GM20431 (cell line): ENCODE data around the gene LIN9.
"Not testable (repeated sequence)": the region's sequence is repeated elsewhere in the genome, so short reads cannot be mapped to it uniquely, and the experiment has no call there.

Experiments used
- in situ Hi-C: fragments of 300-500 bp; cut with MseI, MboI; formaldehyde crosslinking; loops from one replicate; pipeline ENCODE4 v1.15.0; 2020; ENCODE audit warnings: low sequenced_read_pairs; ENCODE audit not compliant: unreplicated experiment

LIN9 gene

DNA sequence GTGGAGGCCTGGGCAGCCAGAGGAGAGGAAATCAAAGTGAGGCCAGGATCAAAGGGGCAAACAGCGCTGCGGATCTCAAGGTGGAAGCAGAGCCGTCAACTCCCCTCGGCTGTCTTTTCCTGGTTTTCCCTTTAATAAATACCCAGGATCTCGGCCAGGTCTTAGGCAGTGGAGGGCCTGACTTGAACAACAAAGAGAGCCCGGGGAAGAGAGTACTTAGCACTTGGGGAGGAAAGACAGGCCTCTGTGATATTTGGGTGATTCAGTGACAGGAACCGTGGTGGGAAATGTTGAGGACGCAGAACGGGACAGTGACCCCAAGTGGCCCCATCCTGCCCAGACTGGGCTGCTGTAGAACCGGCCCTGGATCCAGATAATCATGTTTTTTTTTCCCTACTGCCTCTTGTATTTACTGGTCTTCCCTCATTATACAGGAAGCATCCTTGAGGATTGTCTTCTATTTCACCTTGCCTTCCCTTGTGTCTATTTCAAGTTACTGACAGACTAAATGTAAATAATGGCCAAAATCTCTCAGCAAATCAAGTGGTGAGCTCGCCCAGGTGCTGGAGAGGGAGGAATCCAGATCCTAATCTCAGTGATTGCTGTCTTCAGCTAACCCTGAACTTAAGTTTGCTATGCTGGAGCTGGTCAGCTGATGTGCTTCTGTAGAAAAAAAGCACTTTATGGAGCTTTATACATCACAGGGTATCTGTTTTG is 88.3 kb downstream of the LIN9 start:
- in situ Hi-C loops, result no loop called here

DNA sequence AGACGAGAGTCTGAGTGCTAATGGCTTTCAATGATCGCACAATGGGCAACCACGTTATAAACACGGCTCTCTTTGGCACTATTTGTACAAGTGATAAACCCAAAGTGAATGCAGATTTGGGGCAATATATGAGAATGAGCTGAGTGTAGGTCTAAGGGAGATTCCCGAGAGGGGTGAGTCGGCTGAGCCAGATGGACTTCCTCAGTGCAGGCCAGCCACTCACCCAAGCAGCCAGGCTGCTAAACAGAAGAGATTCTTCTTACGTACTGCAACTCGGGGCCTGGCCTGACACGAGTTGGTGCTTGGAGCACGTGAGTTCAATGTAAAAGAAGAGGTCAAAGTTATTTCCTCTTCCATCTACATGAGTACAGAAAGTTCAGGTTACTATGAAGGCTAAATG is 91.7 kb downstream of the LIN9 start:
- in situ Hi-C loops, result no loop called here

DNA sequence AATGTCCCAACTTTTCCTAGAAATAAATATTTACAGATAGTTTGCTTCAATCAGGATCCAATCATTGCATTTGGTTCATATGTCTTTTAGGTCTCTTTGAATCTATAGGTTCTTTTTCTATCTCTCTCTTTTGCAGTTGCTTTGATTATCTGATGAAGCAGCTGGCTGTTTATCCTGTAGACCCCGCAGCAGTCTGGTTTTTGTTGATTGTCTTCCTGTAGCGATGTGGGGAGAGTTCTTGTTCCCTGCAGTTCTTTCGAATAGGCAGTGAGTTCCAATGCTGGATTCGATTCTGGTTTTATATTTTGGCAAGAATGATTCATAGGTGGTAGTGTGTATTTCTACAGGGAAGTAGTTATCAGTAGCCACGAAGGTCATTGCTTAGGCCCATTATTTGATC is 92.9 kb downstream of the LIN9 start:
- in situ Hi-C loops, result no loop called here

DNA sequence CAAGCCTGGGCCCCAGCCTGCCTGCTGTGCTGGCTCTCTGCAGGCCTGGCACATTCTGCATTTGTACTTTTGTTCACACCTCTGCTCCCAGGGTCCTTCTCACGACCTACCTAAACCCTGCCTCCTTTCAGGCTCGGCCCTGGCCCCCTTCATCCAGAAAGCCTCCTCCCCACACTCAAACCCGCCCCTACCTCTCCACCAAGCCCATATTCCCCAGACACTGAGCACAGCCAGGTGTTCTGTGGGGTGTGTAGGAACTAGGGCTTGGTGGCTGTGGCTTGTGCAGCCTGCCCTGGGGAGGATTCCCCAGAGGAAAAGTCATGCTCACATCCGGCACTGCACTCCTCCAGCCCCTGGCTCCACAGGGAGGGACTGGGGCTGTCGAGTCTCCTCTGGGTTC is 93.7 kb downstream of the LIN9 start:
- in situ Hi-C loops, result no loop called here

DNA sequence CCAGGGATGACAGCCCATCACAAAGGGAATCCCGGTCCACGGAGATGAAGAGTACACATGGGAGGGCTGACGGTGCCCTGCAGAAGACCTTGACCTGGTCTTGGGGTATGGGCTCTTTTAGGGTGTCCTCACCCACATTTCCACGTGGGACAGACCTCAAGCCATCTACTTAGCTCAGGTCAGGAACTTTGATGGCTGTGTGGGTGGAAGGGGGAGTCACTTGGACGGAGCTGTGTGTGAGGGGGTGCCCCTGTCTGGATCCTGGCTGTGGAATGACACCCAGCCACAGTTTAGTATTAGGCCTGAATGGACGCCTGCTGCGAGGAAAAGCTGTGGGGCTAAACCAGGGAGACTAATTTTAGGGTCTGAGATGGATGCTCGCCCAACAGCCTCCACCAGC is 96.4 kb downstream of the LIN9 start:
- in situ Hi-C loops, result no loop called here

DNA sequence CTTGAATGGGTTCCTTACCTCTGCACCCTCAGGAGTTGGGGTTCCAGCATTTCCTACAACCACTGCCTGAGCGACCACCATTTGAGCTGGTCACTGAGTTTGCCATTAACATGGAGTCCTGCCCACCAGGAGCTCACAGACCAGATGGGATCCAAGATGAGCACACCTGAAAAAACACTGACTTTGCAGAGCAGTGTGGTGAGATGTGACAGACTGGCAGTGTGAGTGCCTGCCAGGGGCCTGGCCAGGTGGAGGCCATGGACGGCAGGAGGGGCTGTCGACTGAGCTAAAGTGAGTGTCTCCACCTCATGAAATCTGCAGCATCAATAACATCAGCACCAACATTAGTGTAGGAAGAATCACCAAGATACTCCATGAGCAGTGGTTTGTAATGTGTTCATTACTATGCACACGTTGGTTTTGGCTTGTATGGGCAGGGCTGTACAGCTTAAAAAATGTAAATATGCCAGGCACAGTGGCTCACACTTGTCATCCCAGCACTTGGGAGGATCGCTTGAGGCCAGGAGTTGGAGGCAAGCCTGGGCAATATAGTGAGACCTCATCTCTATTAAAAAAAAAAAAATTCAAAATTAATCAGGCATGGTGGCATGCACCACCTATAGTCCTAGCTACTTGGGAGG is 97.7 kb downstream of the LIN9 start:
- in situ Hi-C loops, result no loop called here

DNA sequence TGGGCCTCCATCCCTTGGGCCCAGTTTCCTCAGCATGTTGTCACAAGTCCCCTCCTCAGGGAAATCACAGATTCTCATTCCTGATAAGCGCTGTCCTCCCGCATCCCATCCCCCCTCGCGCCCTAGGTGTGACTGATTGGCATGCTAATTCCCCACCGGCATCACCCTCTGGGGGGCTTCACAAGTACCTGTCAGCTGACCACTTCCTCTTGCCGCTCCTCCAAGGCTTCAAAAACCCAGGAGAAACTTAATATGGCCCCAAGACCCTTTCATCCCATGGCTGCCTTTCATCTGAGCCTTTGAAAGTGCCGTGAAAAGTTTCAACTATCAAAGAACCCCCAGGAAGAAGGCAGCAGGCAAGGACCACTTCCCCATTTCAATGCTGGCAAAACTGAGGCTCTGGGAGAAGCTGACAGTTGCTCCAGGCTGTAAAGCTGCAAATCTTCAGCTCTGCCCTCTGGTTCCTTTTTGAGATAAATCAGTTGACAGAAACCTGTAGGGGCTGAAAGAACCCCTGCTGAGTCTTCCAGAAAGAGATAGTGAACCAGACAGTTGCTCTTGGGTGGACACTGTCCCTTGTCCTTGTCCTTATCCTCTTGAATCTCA is 98.3 kb downstream of the LIN9 start:
- in situ Hi-C loops, result no loop called here

DNA sequence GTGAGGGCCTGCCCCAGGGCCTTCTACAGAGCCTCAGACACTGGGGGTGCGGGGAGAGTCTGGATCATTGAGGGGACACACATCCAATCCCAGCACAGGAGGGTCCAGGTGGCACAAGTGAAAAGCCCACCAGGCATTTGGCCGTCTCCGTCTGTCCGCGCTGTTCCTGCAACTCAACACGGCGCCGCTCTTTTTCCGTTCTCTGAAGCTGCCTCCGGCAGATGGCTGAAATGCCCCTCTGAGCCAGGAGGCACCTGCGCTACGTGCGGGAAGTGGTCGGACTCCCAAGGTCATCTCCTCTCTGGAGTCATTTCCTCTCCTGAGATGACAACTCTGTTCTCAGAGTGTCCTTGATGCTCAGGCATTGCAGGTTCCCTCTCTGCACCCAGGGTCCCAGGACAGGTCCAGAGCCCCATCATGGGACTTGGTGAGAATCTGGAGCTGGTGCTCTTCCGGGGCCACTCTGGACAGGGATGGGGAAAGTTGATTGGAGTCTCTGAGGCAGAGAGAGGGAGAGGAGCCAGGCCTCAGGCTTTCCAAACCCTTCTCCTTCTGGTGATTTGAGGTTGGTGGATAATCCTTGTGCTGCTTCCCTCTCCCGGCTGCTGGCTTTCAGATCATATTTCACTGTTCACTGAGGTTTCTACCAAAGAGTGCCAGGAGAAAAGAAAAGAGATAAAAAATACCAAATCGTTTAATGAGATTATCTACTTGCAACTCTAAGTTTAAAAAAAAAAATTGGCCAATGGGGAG is 99.5 kb downstream of the LIN9 start:
- in situ Hi-C loops, result no loop called here

DNA sequence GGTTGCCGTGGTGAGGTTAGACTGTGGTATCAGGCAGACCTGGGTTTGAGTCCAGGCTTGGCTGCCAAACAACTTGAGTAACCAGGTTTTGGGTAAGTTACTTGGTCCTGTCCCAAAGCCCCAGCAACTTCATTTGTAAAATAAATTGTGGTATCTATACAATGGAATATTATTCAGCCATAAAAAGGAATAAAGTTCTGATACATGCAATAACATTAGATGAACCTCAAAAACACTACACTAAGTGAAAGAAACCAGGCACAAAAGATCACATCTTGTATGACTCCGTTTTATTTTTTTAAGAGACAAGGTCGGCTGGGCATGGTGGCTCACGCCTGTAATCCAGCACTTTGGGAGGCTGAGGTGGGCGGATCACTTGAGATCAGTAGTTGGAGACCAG is 101.9 kb downstream of the LIN9 start:
- in situ Hi-C loops, result no loop called here

DNA sequence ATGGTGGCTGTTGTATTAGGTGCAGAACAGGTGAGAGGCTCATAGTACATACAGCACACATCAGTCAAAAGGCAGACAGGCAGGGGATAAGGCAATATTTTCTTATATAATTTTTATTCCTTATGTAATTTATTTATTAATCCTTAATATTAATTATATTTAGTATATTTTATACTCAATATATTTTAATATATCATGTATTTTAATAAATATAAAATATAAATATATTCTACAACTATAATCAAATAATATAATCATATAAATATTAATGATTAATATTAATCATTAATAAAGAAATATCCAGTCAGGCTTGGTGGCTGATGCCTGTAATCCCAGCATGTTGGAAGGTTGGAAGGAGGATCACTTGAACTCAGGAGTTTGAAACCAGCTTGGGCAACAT is 104.8 kb downstream of the LIN9 start:
- in situ Hi-C loops, result no loop called here

DNA sequence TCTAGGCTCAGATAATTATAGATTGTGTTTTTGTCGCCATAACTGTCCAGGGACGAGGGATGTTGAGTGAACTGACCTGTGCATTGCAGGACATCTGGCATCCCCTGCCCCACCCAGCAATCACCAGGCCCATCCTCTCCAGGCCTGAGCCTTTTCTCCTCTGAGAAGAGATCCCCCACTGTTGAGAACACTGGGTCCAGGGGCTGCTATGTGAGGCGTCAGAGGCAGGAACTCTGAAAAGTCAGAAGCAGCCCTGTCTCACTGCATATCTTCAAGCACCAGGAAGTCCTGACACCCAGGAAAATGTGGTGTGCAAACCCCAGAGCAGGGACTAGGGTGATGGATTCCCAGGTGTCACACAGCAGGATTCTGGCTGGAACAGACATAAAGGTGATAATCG is 105.3 kb downstream of the LIN9 start:
- in situ Hi-C loops, result no loop called here

DNA sequence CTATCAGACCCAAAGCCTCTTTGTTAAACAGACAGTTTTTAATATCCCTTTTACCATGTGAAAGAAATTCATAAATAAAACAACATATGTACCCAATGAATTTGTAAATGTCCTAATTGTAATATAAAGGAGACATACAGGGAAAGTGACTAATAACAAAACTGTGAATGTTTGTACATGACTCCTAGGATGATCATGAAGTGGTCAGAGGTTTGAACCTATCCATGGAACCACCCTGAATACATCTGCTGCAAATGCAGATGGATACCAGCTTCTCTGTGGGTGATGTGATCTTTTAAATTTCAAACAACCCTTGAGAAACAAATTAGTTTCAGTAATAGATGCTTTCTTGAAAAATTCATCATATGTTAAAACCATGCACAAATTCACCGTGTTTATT is 105.7 kb downstream of the LIN9 start:
- in situ Hi-C loops, result no loop called here

DNA sequence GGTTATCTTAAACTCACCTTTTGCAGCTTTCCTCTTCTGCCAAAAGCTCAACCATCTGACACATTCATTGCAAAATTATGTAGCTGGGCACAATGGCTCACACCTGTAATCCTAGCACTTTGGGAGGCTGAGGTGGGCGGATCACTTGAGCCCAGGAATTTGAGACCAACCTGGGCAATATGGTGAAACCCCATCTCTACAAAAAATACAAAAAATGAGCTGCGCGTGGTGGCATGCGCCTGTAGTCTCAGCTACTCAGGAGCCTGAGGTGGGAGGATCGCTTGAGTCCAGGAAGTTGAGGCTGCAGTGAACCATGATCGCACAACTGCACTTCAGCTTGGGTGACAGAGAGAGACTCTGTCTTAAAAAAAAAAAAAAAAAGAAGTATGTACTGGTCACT is 106.3 kb downstream of the LIN9 start:
- in situ Hi-C loops, result not testable (repeated sequence)

DNA sequence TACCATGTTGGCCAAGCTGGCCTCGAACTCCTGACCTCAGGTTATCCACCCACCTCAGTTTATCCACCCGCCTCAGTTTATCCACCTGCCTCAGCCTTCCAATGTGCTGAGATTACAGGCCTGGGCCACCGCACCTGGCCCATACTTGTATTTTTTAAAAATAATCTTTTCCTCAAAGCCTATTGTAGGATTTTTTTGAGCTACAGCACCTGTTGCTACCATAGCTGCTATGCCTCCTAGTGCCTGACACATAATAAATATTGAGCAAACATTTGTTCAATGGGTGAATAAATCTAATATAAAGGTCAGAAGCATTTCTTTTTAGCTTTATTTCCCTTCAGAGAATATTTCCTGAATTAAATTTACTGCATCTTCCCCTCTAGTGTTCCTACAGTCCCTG is 106.7 kb downstream of the LIN9 start:
- in situ Hi-C loops, result no loop called here

DNA sequence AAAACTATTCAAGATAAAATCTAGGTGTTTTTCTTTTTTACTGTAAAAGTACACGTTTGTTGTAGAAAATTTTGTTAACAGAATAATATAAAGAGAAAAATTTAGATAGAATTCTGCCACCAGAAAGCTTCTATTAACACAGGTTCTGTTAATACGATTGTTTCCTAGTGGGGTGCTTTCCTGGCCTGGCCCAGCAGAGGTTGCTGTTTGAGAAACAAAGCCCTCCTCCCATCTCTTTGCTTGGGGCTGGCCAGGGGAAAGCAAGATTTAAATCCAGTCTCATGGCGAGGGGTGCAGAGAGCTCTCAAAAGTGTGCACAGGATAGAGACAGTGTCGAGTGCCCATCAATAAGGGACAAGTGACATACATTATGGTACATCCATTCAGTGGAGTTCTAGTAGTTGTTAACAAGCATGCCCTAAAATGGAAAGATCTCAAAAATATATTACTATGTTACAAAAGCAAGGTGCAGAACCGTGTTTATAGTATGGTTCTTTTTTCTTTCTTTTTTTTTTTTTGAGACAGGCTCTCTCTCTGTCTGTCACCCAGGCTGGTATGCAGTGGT is 107.9 kb downstream of the LIN9 start:
- in situ Hi-C loops, result no loop called here

DNA sequence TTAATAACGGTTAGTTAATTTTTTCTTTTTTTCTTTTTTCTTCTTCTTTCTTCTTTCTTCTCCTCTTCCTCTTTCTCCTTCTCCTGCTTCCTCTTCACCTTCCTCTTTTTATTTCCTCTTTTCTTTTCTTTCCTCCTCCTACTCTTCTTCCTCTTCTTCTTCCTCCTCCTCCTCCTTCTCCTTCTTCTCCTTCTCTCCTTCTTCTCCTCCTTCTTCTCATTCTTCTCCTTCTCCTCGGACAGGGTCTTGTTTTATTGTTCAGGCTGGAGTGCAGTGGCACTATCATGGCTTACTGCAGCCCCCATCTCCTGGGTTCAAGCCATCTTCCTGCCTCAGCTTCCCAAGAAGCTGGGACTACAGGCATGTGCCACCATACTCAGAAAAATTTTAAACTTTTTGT is 109.0 kb downstream of the LIN9 start:
- in situ Hi-C loops, result loop anchor here (10.0 kb wide), 1 partner anchor 75 kb away; no protein-coding TSS in a partner anchor

DNA sequence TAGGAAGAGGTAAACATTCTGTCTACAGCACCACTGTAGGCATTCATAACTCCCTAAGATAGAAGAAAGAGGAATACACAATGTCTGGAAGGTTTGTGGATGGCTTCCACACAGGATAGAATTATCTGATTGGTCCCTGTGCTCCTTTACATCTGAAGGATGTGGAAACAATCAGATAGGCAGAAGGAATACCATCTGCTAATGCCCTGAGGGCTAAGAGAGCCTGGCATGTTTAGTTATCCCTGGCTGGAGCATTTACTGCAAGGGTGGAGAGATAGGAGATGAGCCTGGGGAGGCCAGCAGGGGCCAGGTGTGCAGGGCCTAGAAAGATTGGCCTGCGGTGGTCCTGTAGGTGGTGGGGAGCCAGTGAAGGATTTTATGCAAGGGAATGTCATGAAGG is 113.8 kb downstream of the LIN9 start:
- in situ Hi-C loops, result loop anchor here (10.0 kb wide), 1 partner anchor 70 kb away; no protein-coding TSS in a partner anchor

DNA sequence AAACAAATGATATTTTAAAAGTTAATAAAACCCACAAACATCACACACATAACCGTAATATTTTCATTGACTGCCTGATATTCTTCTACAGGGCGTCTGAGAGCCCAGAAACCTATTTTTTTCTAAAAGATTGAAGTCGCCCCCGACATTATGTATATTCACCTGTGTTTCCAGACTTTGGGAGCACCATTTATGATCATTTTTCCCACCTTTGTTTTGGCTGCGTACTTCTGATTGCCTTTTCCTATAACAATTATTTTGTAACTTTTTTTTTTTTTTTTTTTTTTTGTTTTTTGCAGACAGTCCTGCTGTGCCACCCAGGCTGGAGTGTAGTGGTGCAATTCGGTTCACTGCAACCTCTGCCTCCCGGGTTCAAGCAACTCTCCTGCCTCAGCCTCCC is 121.6 kb downstream of the LIN9 start:
- in situ Hi-C loops, result no loop called here

DNA sequence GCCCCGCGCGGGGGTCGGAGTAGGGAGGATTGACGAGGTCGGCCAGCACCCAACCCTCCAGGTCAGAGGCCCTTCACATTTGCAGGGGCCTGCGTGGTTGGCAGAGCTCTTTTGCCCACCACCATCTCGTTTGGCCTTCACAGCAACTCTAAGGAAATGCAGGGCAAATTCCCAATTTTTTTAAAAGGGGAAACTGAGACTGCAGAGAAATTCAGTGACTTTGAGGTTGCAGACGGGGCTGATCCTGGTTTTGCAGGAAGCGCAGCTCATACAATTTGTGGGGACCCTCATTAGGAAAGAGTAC is 122.0 kb downstream of the LIN9 start:
- in situ Hi-C loops, result no loop called here

DNA sequence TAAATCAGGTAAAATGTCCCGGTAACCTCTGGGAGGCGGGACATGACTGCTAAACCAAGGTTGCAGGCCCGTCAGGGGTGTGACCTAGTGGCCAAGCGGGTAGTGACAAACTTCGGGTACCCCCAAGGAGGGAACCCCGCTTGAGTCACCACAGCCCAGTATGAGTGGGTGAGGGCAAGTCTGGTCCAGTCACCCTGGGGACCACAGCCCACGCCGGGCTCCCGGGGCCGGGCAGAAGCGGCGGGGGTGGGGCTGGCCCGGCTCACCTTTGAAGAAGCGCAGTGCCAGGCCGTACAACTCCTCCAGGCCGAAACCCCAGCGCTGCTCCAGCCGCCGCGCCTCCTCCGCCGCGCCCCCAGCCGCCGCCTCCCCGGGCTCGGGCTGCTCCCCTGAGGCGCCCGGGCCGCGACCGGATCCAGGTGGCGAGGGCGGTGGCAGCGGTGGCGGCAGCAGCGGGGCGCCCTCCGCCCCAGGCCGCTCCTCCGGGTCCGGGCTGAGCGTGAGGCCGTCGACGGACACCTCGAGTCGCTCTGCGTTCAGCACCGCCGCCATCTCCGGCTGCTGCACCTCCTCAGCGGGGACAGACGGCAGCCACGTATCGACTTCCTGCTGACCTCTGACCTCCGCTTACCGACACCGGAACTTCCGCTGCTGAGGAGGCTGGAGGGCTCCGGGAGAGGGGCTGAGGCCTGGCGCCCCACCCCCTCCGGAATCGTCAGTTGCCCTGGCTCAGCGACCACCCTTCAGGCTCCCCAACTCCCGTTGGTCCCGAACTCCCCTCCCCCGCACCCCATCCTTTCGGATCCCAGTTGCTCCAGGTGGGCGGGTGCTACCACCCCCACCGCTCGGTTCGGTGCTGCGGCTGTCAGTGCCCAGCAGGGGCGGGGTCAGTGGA is 122.6 kb downstream of the LIN9 start, which contains the start of gene ACBD3:
Gene ACBD3, minus strand, starts transcription at position 618 of the 895 bp plus-strand sequence. Its CDS starts 66 bp downstream, at position 552.
- in situ Hi-C loops, result no loop called here
